UCSD-AML1 (cell line): ENCODE results near the gene BLOC1S2.
"Not testable (repeated sequence)": the region's sequence is repeated elsewhere in the genome, so short reads cannot be mapped to it uniquely, and the experiment has no call there.

Experiments
- DNase-seq: peaks from one replicate; lab custom pipeline; 2025; ENCODE audit not compliant: unreplicated experiment; lab: John Stamatoyannopoulos, UW

BLOC1S2 gene

GRCh38 chr10:100292300-100292699, 5.8 kb upstream of the BLOC1S2 start:
- not testable (repeated sequence) for DNase-seq

GRCh38 chr10:100291356-100291755, 4.9 kb upstream of the BLOC1S2 start:
- DNase-seq = no peak

DNA sequence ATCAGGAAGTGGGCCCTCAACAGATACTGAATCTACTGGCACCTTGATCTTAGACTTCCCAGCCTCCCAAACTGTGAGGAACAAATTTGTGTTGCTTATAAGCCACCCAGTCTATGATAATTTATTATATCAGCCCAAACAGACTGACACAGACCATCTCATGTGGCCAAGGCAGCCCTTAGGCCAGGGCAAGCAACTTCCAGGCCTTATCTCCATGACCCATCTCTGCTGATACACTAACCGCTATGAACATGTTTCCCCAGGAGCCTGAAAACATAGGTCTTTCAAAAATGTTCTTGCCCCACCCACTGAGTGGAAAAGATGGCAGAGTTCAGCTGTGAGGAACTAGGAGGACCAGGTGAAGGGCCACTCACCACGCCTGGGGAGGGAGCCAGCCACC, 3.2 kb upstream of the BLOC1S2 start:
- DNase-seq = no peak

GRCh38 chr10:100288196-100288595, 1.7 kb upstream of the BLOC1S2 start:
- no peak for DNase-seq

DNA sequence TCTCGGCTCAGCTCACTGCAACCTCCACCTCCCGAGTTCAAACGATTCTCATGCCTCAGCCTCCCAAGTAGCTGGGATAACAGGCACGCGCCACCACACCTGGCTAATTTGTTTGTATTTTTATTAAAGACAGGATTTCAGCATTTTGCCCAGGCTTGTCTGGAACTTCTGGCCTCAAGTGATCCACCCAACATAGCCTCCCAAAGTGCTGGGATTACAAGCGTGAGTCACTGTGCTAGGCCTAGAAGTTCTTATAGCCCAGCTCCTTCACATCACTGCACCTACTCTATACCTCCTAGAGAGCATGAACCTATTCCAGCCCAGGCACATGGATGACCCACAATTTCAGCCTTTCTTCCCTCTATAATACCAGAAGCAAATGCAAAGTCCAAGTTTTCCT, 1.3 kb upstream of the BLOC1S2 start:
- no peak for DNase-seq

DNA sequence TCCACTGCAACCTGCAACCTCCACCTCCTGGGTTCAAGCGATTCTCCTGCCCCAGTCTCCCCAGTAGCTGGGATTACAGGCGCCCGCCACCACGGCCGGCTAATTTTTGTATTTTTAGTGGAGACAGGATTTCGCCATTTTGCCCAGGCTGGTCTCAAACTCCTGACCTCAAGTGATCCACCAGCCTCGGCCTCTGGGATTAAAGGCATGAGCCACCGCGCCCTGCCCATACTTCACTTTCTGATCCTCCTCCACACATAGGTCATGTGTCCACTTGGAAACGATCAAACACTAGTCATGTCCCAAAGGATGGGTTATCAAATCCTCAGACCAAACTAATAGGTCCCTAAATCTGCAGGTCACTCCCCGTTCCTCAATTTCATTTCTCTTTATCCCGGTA, 1.2 kb downstream of the BLOC1S2 start:
- not testable (repeated sequence) for DNase-seq

- DNase-seq = no peak
Observed at GRCh38 chr10:100282907-100283306, 3.6 kb downstream of the BLOC1S2 start.

DNA sequence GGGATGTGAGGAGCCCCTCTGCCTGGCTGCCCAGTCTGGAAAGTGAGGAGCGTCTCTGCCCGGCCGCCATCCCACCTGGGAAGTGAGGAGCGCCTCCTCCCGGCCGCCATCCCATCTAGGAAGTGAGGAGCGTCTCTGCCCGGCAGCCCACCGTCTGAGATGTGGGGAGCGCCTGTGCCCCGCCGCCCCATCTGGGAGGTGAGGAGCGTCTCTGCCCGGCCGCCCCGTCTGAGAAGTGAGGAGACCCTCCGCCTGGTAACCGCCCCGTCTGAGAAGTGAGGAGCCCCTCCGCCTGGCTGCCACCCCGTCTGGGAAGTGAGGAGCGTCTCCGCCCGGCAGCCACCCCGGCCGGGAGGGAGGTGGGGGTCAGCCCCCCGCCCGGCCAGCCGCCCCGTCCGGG, 9.5 kb downstream of the BLOC1S2 start:
- DNase-seq = not testable (repeated sequence)

GRCh38 chr10:100267239-100268104, 19.0 kb downstream of the BLOC1S2 start, which contains the start of gene CWF19L1:
TSS of gene CWF19L1 (minus strand) at chr10:100267638. CDS start at chr10:100267593, 45 bp downstream.
- DNase-seq = peak; percentile 79

GRCh38 chr10:100265821-100266485, 20.5 kb downstream of the BLOC1S2 start:
- DNase-seq = no peak

DNA sequence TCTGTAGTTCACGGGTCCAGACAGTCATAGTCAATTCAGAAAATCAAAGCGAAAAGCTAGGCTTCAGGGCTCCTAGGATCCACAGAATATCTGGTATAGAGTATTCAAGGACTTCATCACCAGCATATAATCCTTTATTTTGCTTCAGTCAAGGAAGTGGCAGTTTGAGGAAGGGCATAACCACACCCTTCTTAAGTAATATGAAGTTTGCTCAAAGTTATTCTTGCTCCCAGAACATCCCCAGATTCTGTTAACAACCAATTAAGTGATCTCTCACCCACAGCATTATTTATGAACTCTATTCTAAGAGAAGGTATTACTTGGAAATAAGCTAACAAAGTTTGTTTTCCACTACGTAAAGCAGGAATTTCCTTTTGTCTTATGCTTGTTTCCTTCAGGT, 32.3 kb downstream of the BLOC1S2 start:
- no peak for DNase-seq

GRCh38 chr10:100253041-100253440, 33.4 kb downstream of the BLOC1S2 start:
- DNase-seq = no peak

GRCh38 chr10:100248820-100249219, 37.7 kb downstream of the BLOC1S2 start:
- no peak for DNase-seq

DNA sequence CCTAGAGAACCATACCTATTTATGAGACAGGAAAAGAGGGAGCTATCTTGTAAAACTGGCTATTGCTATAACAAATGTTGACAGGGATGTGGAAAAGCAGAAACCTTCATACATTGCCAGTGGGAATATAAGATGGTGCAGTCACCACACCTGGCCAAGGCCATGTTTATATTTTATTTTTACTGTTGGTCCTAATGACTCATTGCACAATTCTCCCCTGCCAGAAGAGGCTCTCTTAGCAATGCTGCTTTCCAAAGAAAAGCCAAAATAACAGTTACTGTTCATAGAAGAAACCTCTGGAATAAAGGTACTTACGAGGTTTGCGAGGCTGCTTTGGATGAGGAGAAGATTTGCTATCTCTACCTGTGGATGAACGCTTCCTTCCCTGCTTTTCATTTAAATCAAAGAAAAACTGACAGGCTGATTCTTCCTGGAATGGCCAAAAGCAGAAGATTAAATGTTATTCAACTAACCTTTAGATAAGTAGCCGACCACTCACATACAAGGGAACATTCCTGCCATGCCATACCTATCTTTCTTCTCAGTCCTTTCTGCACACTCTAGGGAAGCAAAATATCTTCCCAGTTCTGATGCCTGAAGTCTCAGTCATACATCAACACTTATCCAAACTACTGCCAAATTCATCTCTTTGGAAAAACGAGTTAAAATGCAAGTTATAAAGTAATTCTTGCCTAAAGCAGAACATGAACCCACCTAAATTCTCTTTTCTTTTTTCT, 40.8 kb downstream of the BLOC1S2 start:
- DNase-seq = no peak

- no peak for DNase-seq
Observed at GRCh38 chr10:100239851-100240250, 46.6 kb downstream of the BLOC1S2 start.

DNA sequence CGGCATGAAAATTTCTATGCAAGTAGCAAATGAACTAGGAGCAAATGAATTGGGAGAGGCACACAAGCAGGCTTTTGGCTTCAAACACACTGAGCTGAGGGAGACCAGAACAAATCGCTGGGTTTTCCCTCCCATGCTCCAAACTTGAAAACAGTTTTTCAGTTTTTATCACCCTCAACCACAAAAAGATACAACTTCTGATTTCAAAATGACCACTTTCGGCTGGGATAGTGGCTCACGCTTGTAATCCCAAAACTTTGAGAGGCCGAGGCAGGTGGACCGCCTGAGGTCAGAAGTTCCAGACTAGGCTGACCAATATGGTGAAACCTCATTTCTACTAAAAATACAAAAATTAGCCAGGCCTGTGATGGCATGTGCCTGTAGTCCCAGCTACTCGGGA, 48.1 kb downstream of the BLOC1S2 start:
- no peak for DNase-seq

DNA sequence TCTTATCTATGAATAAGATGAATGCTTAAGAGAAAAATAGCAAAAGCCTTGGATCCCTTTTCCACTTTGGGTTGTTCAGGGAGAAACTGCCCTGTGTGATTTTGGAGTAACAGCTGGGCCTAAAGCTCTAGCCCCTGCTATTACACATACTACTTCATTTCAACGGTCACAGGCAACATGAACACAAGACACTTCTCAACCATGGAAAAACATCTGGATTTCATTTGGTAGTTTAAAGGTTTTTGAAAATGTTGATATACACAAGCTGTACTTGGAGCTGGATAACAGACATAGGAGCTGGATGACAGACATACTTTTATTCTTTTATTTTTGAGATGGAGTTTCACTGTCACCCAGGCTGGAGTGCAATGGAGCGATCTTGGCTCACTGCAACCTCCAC, 54.4 kb downstream of the BLOC1S2 start:
- DNase-seq = no peak

DNA sequence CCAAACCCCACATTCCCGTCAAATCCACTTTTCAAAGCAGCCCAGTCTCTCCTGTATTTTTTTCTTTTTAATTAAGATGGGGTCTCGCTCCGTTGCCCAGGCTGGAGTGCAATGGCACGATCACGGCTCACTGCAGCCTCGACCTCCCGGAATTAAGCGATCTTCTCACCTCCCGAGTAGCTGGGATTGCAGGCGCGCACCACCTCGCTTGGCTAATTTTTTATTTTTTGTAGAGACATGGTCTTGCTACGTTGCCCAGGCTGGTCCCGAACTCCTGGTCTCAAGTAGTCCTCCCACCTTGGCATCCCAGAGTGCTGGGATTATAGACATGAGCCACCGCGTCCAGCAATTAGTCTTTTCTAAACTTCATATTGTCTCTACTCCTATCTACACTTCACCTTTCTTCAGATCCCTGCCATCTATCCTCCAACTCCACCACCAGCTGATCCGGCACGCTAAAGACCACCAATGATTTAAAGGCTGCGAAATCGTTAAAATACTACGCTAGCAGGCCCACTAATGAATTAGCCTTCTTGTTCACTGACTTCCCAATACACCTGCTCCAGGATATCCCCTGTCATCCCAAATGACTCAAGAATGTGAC, 56.6 kb downstream of the BLOC1S2 start:
- no peak for DNase-seq

GRCh38 chr10:100223879-100224278, 62.6 kb downstream of the BLOC1S2 start:
- DNase-seq = no peak
